Thyroid gland (tissue), 4 donors: ENCODE results near the gene SLC5A4. TPM values are rescaled to one million over a fixed set of nuclear protein-coding genes. Genes with fewer than 3 reads are reported as not detected.
"Not testable (repeated sequence)": the region's sequence is repeated elsewhere in the genome, so short reads cannot be mapped to it uniquely, and the experiment has no call there.

Source experiments
- DNase-seq, 2 donors: peaks; one replicate each; pipeline ENCODE4 v3.0.0-alpha.2; 2019
- H3K27ac ChIP-seq, 3 donors: fragments of 200-600 bp; sonication (generic); 1 replicate in 2 of 3; 2 replicates in 1 of 3; pipeline ENCODE4 v1.5.1; 2016 to 2019; ENCODE audit warnings: mild to moderate bottlenecking in 1 of 3, moderate library complexity in 1 of 3
- H3K27me3 ChIP-seq: fragments of 200-600 bp; sonication (generic); one replicate; pipeline ENCODE4 v1.5.1; 2019
- H3K36me3 ChIP-seq, 2 donors: fragments of 200-600 bp; sonication (generic); one replicate each; pipeline ENCODE4 v1.5.1; 2016 to 2019
- H3K4me1 ChIP-seq, 2 donors: fragments of 200-600 bp; sonication (generic); one replicate each; pipeline ENCODE4 v1.5.1; 2017 to 2019
- H3K4me3 ChIP-seq, 3 donors: fragments of 200-600 bp; sonication (generic); replicated peaks in 1 of 3; 1 replicate in 2 of 3; 2 replicates in 1 of 3; pipeline ENCODE4 v1.5.1; 2016; ENCODE audit warnings: mild to moderate bottlenecking in 1 of 3
- H3K9me3 ChIP-seq: fragments of 200-600 bp; sonication (generic); one replicate; pipeline ENCODE4 v1.5.1; 2017
- CTCF ChIP-seq, 6 experiments: fragments of 200-600 bp in 3 of 6; fragments of 450-650 bp in 3 of 6; sonication (generic) in 3 of 6; IDR thresholded peaks; one replicate each; pipeline ENCODE4 v1.5.1; 2016 to 2019; ENCODE audit warnings: antibody characterized with exemption in 6 of 6, mild to moderate bottlenecking in 2 of 6, inconsistent platforms in 1 of 6, moderate library complexity in 1 of 6
- POLR2A ChIP-seq, 2 donors: fragments of 450-650 bp; IDR thresholded peaks; one replicate each; pipeline ENCODE4 v1.6.1; 2017; ENCODE audit warnings: antibody characterized with exemption in 2 of 2, mild to moderate bottlenecking in 2 of 2, moderate library complexity in 1 of 2
- WGBS, 2 donors: methylation state at CpG; one replicate each; pipeline ENCODE4 v1.1.5; 2017; 5-methylcytosine and 5-hydroxymethylcytosine counted together
- intact Hi-C: fragments of 100-400 bp; cut with DNase I; formaldehyde crosslinking; loops from one replicate; pipeline ENCODE4 v1.15.1; 2023
- total RNA-seq, 4 donors: library from RNA; depleted of rRNA; stranded (reverse); fragments of >200 nt; gene quantifications; one replicate each; pipeline ENCODE4 v1.2.3, GENCODE V29; 2016

Gene SLC5A4
- total RNA-seq, 4 donors from 2014 or later, result 0.45 to 1.3 (median 1.3) TPM

GRCh38 chr22:32270641-32271369 lies 15.7 kb upstream of the SLC5A4 start:
- Histone ChIP-seq H3K27me3 (no peaks in the 10 kb centered on the region), H3K4me3 (no peak overlapping the region), H3K36me3 (no peaks in the 10 kb centered on the region), H3K9me3 (no peaks in the 10 kb centered on the region), H3K27ac (no peak overlapping the region), H3K4me1 (peaks cover 0 to 2% of the 10 kb centered on the region in 2 donors)
- 100% methylated on average over 3 of the region's 25 CpGs; no CpG with 5 or more reads in 1 of the 2 donors for WGBS, 2 donors
- DNase-seq, result no peak
- no peak for TF ChIP-seq POLR2A (IDR thresholded peaks at IDR 0.05)
- TF ChIP-seq CTCF (IDR thresholded peaks at IDR 0.05), result no peak
- intact Hi-C loops, result no loop called here

- no peak for TF ChIP-seq POLR2A (IDR thresholded peaks at IDR 0.05)
- TF ChIP-seq CTCF (IDR thresholded peaks at IDR 0.05), result no peak
- Histone ChIP-seq H3K27me3 (no peaks in the 10 kb centered on the region), H3K27ac (no peak overlapping the region), H3K9me3 (no peaks in the 10 kb centered on the region), H3K4me1 (peaks cover 0 to 4% of the 10 kb centered on the region in 2 donors), H3K36me3 (no peaks in the 10 kb centered on the region), H3K4me3 (no peak overlapping the region)
- no peak for DNase-seq
- intact Hi-C loops, result no loop called here
- 91 to 92% methylated on average over 15 to 16 of the region's 16 CpGs for WGBS, 2 donors
Observed at GRCh38 chr22:32269316-32269715, 14.2 kb upstream of the SLC5A4 start.

GRCh38 chr22:32267011-32267410 lies 11.9 kb upstream of the SLC5A4 start:
- H3K9me3 ChIP-seq, result no peaks in the 10 kb centered on the region
- no peak overlapping the region for H3K27ac ChIP-seq
- no peaks in the 10 kb centered on the region for H3K27me3 ChIP-seq
- no peak overlapping the region for H3K4me3 ChIP-seq
- no peaks in the 10 kb centered on the region for H3K36me3 ChIP-seq
- 75 to 83% methylated on average over 3 of the region's 3 CpGs for WGBS, 2 donors
- intact Hi-C loops, result no loop called here
- H3K4me1 ChIP-seq, result peaks cover 0 to 4% of the 10 kb centered on the region in 2 donors
- no peak for DNase-seq
- TF ChIP-seq CTCF (IDR thresholded peaks at IDR 0.05), result no peak
- TF ChIP-seq POLR2A (IDR thresholded peaks at IDR 0.05), result no peak

- TF ChIP-seq CTCF (IDR thresholded peaks at IDR 0.05) (peak; percentile 46 to 80 (median 70)), POLR2A (IDR thresholded peaks at IDR 0.05) (no peak)
- Histone ChIP-seq H3K27ac (peak overlapping the region in 2 of 3 donors; percentile 4 to 14), H3K36me3 (no peaks in the 10 kb centered on the region), H3K27me3 (no peaks in the 10 kb centered on the region), H3K9me3 (no peaks in the 10 kb centered on the region), H3K4me3 (no peak overlapping the region), H3K4me1 (peaks cover 0 to 4% of the 10 kb centered on the region in 2 donors)
- peak; percentile 65 to 70 for DNase-seq
- 30 to 31% methylated on average over 10 of the region's 10 CpGs for WGBS, 2 donors
- intact Hi-C loops, result no loop called here
Observed at GRCh38 chr22:32265882-32266767, 11.0 kb upstream of the SLC5A4 start.

GRCh38 chr22:32263678-32264077 lies 8.5 kb upstream of the SLC5A4 start:
- H3K27ac ChIP-seq, H3K9me3 ChIP-seq, H3K4me1 ChIP-seq, intact Hi-C loops, H3K27me3 ChIP-seq, H3K4me3 ChIP-seq, H3K36me3 ChIP-seq, DNase-seq: not testable (repeated sequence)
- 95 to 97% methylated on average over 4 of the region's 4 CpGs for WGBS, 2 donors
